Right lobe of liver (tissue), 6 donors: Measurements from ENCODE around the gene KRT33A. TPM values are rescaled to one million over a fixed set of nuclear protein-coding genes. Genes with fewer than 3 reads are reported as not detected.

ENCODE experiments used
- ATAC-seq, 4 donors: fragments of 200-7000 bp; cut with Tn5 transposase; one replicate each; pipeline ENCODE4 v1.9.1; 2020; ENCODE audit warnings: mild to moderate bottlenecking in 4 of 4, moderate library complexity in 4 of 4
- DNase-seq, 3 donors: peaks; one replicate each; pipeline ENCODE4 v3.0.0-alpha.2; 2020
- H3K27ac ChIP-seq, 3 donors: fragments of 200-600 bp; one replicate each; pipeline ENCODE4 v1.8.0; 2022
- H3K27me3 ChIP-seq, 2 donors: fragments of 200-600 bp; one replicate each; pipeline ENCODE4 v1.8.0; 2022
- H3K36me3 ChIP-seq, 4 donors: fragments of 200-600 bp; sonication (generic) in 1 of 4; one replicate each; pipeline versions ENCODE4 v1.5.1 to v1.8.0; 2017 to 2022; ENCODE audit warnings: control low read depth in 1 of 4
- H3K4me1 ChIP-seq, 4 donors: fragments of 200-600 bp; sonication (generic) in 1 of 4; one replicate each; pipeline versions ENCODE4 v1.5.1 to v1.8.0; 2017 to 2022; ENCODE audit warnings: control low read depth in 1 of 4
- H3K4me3 ChIP-seq, 3 donors: fragments of 200-600 bp; one replicate each; pipeline ENCODE4 v1.8.0; 2022
- H3K9me3 ChIP-seq, 4 donors: fragments of 200-600 bp; sonication (generic) in 1 of 4; one replicate each; pipeline versions ENCODE4 v1.5.1 to v1.8.0; 2017 to 2022; ENCODE audit warnings: control low read depth in 1 of 4
- POLR2A ChIP-seq: fragments of 450-650 bp; IDR thresholded peaks from one replicate; pipeline ENCODE4 v1.6.1; 2017; ENCODE audit warnings: antibody characterized with exemption, mild to moderate bottlenecking
- WGBS: methylation state at CpG from one replicate; pipeline ENCODE4 v1.1.6; 2018; ENCODE audit warnings: low coverage, low lambda C conversion rate; ENCODE audit not compliant: insufficient coverage; ENCODE audit errors: missing lambda C conversion rate; 5-methylcytosine and 5-hydroxymethylcytosine counted together
- intact Hi-C, 2 donors: fragments of 100-400 bp; cut with DNase I; formaldehyde crosslinking; loops; one replicate each; pipeline versions ENCODE4 v1.11.2 to v1.14.1; 2022
- total RNA-seq, 6 experiments: library from RNA; depleted of rRNA in 2 of 6; stranded (reverse); fragments of >200 nt in 2 of 6; fragmentation: NEBNext Ultra II Directional in 3 of 6; extraction: Animal tissue kit (Norgen Biotek cat#: 25700) in 3 of 6; gene quantifications; one replicate each; pipeline versions ENCODE4 v1.1.0 to v1.2.4, GENCODE V29; 2016 to 2023
- TF ChIP-seq, protein P1 (sequence below), 4 donors: fragments of 200-600 bp in 3 of 4; fragments of 450-650 bp in 1 of 4; IDR thresholded peaks; one replicate each; pipeline versions ENCODE4 v1.5.1 to v1.8.0; 2016 to 2022; ENCODE audit warnings: antibody characterized with exemption in 4 of 4, mild to moderate bottlenecking in 2 of 4
- donor health status: DM: no; HTN: yes; CAD: no.
- donor health status: DM: no; HTN: no; CAD: no.
- donor health status: DM: no; HTN: no; CAD: no.
- donor health status: DM: no; HTN: yes; CAD: no.
- donor health status: DM: no; HTN: yes; CAD: no.

Gene KRT33A
- total RNA-seq, 6 experiments from 2014 or later, result not detected

GRCh38 chr17:41391535-41391934, 40.9 kb upstream of the KRT33A start:
- Histone ChIP-seq H3K36me3 (no peaks in the 10 kb centered on the region), H3K27me3 (no peaks in the 10 kb centered on the region), H3K4me1 (no peaks in the 10 kb centered on the region), H3K9me3 (no peaks in the 10 kb centered on the region), H3K27ac (no peak overlapping the region), H3K4me3 (no peak overlapping the region)
- WGBS, result 41% methylated on average over 2 of the region's 2 CpGs
- TF ChIP-seq, protein P1, sequence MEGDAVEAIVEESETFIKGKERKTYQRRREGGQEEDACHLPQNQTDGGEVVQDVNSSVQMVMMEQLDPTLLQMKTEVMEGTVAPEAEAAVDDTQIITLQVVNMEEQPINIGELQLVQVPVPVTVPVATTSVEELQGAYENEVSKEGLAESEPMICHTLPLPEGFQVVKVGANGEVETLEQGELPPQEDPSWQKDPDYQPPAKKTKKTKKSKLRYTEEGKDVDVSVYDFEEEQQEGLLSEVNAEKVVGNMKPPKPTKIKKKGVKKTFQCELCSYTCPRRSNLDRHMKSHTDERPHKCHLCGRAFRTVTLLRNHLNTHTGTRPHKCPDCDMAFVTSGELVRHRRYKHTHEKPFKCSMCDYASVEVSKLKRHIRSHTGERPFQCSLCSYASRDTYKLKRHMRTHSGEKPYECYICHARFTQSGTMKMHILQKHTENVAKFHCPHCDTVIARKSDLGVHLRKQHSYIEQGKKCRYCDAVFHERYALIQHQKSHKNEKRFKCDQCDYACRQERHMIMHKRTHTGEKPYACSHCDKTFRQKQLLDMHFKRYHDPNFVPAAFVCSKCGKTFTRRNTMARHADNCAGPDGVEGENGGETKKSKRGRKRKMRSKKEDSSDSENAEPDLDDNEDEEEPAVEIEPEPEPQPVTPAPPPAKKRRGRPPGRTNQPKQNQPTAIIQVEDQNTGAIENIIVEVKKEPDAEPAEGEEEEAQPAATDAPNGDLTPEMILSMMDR (IDR thresholded peaks at IDR 0.05), result no peak
- no peak for TF ChIP-seq POLR2A
- intact Hi-C loops, result no loop called here
- DNase-seq, result no peak
- no peak for ATAC-seq

DNA sequence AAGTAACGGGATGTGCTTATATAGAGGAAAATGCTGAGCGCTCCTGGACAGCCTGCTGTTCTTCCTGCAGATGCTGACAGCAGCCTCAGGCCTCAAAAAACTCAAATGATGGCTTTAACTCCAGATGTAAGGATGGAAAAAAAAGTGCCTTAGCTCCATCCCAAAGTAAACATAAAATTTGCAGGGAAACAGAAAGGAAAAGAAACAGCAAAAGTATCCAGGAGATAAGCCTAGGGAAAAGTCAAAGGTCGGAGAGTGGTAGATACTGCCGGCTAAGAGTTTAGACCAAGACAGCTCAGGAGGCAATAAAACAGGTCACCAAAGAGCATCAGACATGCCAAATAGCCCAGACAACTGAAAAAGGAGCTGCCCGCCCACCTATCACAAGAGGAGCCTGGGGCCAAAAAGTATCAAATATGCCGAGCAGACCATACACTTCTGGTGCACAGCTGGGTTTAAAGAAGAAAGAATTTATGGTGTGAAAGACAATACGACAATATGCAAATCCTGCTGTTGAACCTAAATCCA, 39.8 kb upstream of the KRT33A start:
- Histone ChIP-seq H3K4me1 (no peaks in the 10 kb centered on the region), H3K9me3 (no peaks in the 10 kb centered on the region), H3K36me3 (no peaks in the 10 kb centered on the region), H3K27ac (no peak overlapping the region), H3K4me3 (no peak overlapping the region), H3K27me3 (no peaks in the 10 kb centered on the region)
- intact Hi-C loops, result no loop called here
- TF ChIP-seq POLR2A, result no peak
- TF ChIP-seq, protein P1 (IDR thresholded peaks at IDR 0.05), result no peak
- 46% methylated on average over 7 of the region's 7 CpGs for WGBS
- DNase-seq (no peak), ATAC-seq (no peak)

GRCh38 chr17:41387670-41388069, 37.0 kb upstream of the KRT33A start:
- H3K27me3 ChIP-seq, result no peaks in the 10 kb centered on the region
- H3K9me3 ChIP-seq, result no peaks in the 10 kb centered on the region
- H3K4me1 ChIP-seq, result no peaks in the 10 kb centered on the region
- H3K27ac ChIP-seq, result no peak overlapping the region
- DNase-seq (no peak), ATAC-seq (no peak)
- no peaks in the 10 kb centered on the region for H3K36me3 ChIP-seq
- H3K4me3 ChIP-seq, result no peak overlapping the region
- intact Hi-C loops, result no loop called here
- WGBS, result 73% methylated on average over 4 of the region's 4 CpGs
- TF ChIP-seq, protein P1 (IDR thresholded peaks at IDR 0.05), result no peak
- TF ChIP-seq POLR2A, result no peak

DNA sequence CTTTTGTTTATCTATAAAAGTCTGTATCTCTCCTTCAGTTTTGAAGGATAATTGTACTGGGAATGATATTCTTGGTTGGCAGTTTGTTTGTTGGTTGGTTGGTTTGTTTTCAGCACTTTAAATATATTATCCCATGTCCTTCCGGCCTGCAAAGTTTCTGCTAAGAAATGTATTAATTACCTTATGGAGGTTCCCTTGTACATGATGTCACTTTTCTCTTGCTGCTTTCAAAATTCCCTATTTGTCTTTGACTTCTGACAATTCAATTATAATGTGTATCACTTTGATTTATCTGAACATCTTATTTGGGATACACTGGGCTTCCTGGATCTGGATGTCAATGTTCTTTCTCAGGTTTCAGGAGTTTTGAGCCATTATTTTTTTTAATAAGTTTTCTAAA, 35.6 kb upstream of the KRT33A start:
- no peaks in the 10 kb centered on the region for H3K9me3 ChIP-seq
- no peaks in the 10 kb centered on the region for H3K4me1 ChIP-seq
- no peaks in the 10 kb centered on the region for H3K27me3 ChIP-seq
- H3K36me3 ChIP-seq, result no peaks in the 10 kb centered on the region
- intact Hi-C loops, result no loop called here
- no peak overlapping the region for H3K27ac ChIP-seq
- no peak overlapping the region for H3K4me3 ChIP-seq
- WGBS, result 100% methylated on average over 1 of the region's 1 CpG
- TF ChIP-seq, protein P1 (IDR thresholded peaks at IDR 0.05), result no peak
- no peak for TF ChIP-seq POLR2A
- no peak for ATAC-seq
- no peak for DNase-seq

DNA sequence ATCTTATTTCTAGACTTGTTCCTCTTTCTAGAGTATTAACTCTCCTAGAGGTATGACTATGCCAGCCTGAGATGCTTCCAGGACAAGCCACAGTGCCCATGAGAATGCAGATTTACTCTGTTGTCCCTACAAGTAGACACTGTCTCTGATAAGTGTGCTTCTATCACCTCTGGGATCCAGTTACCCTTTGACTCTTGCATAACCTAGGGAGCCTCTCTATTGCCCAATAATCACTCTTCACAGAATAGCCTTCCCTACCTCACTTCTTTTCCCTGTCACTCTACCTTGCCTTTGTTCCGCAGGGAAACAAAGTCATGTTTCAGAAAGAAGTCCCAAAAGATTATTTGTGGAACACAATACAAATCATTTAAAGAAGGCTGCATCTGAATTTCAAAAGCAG, 33.1 kb upstream of the KRT33A start:
- no peaks in the 10 kb centered on the region for H3K9me3 ChIP-seq
- H3K4me3 ChIP-seq, result no peak overlapping the region
- no peaks in the 10 kb centered on the region for H3K36me3 ChIP-seq
- no peak for TF ChIP-seq POLR2A
- TF ChIP-seq, protein P1 (IDR thresholded peaks at IDR 0.05), result no peak
- ATAC-seq (peak; percentile 73 to 97 (median 88)), DNase-seq (no peak)
- no peak overlapping the region for H3K27ac ChIP-seq
- H3K4me1 ChIP-seq, result no peaks in the 10 kb centered on the region
- intact Hi-C loops, result no loop called here
- 36% methylated on average over 1 of the region's 1 CpG for WGBS
- H3K27me3 ChIP-seq, result no peaks in the 10 kb centered on the region
